Stimulated activated CD8-positive, alpha-beta memory T cell treated with anti-CD3 and anti-CD28 coated beads, Interleukin-7, amount 100 ng/mL, for 4 hours (primary cell): ENCODE data around the gene JUNB.
"Not testable (repeated sequence)": the region's sequence is repeated elsewhere in the genome, so short reads cannot be mapped to it uniquely, and the experiment has no call there.

Source experiments
- DNase-seq, 2 donors: peaks; one replicate each; pipeline ENCODE4 v3.0.0-alpha.2; 2020; ENCODE audit warnings: low read depth in 2 of 2

Gene JUNB

GRCh38 chr19:12804051-12804450 lies 12.8 kb downstream of the JUNB start:
- DNase-seq, result no peak

DNA sequence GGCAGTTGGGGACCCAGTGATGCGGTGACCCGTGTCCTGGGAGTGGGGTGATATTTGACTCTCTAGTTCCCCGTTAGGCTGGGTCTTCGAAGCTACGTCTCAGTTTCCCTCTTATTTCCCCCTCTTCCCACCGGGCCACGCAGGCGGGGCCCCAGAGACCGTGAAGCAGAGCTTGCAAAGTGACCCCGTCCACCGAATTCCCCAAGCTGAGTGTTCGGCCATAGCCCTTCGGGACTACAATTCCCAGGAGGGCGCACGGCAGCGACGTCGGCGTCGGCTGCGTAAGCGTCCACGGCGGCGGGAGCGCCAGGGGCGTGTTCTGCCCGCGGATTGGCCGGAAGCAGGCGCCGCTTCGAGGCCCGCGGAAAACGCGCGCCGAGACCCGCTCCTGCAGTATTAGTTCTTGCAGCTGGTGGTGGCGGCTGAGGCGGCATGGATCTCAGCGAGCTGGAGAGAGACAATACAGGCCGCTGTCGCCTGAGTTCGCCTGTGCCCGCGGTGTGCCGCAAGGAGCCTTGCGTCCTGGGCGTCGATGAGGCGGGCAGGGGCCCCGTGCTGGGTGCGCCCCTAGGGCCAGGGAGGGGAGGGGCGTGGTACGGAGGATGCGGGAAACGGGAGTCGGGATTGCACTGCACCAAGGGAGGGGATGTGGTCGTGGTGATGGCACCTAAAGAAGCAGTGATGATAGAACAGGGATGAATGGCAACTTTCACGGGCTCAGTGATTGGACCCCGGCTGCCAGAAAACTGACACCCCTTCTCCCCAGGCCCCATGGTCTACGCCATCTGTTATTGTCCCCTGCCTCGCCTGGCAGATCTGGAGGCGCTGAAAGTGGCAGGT lies 15.2 kb downstream of the JUNB start, which contains the start of gene RNASEH2A:
Gene RNASEH2A (plus strand): TSS at position 343 of the 840 bp plus-strand sequence. CDS start 90 bp downstream, at position 433.
- peak; percentile 64 to 83 for DNase-seq

DNA sequence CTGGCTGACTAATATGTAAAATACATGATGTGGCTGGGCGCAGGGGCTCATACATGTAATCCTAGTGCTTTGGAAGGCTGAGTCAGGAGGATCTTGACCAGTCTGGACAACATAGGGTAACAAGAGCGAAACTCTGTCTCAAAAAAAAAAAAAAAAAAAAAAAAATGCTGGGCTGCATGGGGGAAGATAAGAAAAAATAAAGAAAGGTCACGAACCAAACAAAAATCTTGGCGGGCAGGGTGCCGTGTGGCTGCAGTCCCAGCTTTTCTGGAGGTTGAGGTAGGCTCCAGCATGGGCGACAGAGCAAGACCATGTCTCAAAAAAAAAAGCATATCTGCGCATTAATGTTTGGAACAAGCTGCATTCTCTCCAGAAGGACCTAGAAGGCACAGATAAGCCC lies 23.8 kb downstream of the JUNB start:
- no peak for DNase-seq

- not testable (repeated sequence) for DNase-seq
Observed at GRCh38 chr19:12817188-12817587, 25.9 kb downstream of the JUNB start.

DNA sequence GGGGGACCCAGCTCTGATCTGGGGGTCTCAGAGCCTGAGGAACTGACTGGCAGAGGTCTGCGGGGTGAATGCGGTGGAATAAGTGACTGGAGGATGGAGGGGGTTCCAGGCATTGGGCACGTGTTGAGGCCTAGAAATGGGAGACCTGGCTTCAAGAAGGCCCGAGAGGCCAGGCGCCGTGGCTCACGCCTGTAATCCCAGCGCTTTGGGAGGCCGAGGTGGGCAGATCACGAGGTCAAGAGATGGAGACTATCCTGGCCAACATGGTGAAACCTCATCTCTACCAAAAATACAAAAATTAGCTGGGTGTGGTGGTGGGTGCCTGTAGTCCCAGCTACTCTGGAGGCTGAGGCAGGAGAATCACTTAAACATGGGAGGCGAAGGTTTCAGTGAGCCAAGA lies 26.5 kb downstream of the JUNB start:
- DNase-seq, result not testable (repeated sequence)

GRCh38 chr19:12821761-12822160 lies 30.5 kb downstream of the JUNB start:
- DNase-seq, result no peak

DNA sequence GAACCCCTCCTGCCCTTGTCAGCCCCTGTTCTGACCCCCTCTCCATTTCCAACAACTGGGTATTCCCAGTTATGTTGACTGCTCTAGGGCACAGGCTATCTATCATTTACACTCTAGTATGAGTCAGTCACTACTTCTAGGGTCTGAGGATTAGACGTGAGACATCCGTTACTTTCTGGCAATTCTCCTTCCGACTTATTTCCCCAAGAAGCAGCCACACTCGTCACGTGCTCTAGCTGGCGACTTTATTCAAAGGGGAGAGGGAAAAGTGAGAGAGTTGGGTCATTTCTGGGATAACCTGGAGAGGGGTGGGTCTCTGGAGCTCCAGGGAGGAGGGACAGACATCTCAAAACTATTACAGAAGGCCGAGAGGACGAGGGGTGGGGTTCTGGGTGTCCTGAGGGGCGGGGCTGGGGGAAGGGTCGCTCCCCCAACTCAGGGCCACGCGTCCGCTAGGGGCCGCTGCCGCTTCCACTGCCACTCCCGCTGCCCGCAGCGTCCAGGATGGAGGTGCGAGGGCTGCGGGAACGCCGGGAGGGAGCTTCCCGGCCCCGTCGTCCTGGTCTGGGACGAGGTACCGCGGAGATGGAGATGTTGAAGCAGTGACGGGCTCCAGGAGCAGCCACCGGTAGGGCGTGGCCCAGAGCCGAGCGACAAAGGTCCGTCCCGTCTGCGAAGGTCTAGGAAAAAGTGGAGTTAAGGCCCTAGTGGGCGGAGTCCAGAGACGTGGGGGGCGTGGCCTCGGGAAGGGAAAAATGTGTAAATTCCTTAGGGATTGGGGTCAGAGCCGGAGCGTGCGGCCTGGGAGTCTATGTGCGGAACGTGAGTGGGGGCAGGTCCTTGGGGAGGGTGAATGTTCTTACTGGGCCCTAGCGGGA lies 34.2 kb downstream of the JUNB start:
- no peak for DNase-seq

GRCh38 chr19:12828494-12828893 lies 37.2 kb downstream of the JUNB start:
- DNase-seq, result no peak

DNA sequence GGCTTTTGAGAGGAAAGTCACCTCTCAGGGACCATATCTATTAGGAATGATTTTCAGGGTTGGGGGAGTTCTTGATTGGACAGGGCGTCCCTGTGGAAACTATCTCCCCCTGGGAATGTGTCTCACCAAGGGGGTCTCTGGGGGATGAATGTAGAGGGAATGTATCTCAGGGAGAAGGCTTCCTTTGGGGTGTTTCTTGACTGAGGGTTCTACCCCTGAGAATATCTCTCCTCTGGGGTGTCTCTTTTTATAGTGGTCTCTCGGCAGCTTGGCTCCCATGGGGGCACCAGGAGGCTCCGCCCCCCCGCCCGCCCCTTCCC lies 42.1 kb downstream of the JUNB start:
- DNase-seq, result no peak

DNA sequence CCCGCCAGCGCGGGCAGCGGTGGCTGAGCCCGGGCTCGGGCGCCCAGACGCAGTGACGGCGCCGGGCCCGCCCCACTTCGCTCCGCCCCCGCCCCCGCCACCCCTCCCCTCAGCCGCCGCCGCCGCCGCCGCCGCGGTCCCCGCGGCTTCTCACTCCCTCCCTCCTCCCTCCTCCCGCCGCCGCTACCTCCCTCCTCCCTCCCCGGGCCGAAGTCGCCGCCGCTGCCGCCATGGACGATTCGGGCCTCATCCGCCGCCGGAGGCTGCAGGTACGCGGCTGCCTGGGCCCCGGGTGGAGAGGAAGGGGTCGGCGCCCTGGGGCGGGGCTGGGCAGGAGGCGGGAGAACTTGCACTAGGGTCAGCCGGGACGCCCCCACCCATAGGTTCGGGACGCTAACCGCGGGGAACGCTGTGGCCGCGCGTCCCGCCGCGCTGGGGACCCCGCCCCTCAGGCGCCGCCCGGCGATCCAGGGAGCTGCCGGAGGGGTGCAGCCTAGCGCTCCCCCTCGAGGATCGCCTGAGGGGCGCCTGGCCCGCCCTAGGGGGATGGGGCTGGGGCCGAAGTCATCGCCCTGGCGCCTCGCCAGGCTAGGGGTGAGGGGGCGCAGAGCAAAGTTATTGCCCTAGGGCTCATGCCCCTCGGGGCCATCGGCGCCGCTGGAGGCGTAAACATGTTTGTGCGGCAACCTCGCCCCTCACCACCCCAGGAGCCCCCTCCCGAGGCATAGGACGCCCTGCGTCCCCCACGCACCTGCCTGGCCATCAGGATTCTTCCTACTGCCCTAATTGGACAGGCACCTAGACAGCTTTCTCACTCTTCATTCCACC lies 42.7 kb downstream of the JUNB start:
- peak in 1 of 2 donors; percentile 43 for DNase-seq

GRCh38 chr19:12834566-12834943 lies 43.3 kb downstream of the JUNB start, which contains the start of gene RTBDN:
Gene RTBDN, minus strand, starts transcription at chr19:12834579. Its CDS starts 4,600 bp downstream, at chr19:12829979.
- DNase-seq, result no peak

- DNase-seq, result no peak
Observed at GRCh38 chr19:12834976-12835757, 43.9 kb downstream of the JUNB start.

- no peak for DNase-seq
Observed at GRCh38 chr19:12836529-12836863, 45.2 kb downstream of the JUNB start.

DNA sequence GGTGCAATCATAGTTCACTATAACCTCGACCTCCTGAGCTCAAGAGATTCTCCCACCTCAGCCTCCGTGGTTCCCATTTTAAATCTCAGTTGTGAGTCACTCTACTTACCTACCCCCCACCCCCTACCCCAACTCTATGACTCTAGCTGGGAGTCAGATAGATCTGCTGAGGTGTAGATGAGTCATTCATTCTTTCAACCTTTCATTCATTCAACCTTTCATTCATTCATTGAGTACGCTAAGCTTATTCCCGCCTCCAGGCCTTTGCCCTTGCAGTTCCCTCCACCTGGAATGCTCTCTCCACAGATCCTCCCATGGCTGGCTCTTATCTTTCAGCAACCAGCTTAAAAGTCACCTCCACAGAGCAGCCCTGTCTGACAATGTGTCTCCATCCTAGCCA lies 45.9 kb downstream of the JUNB start:
- DNase-seq, result no peak

GRCh38 chr19:12838182-12838885 lies 47.0 kb downstream of the JUNB start, which contains the start of gene MAST1:
Gene MAST1, plus strand, starts transcription at chr19:12838515. Its CDS starts 58 bp downstream, at chr19:12838573.
- DNase-seq, result peak in 1 of 2 donors; percentile 19

DNA sequence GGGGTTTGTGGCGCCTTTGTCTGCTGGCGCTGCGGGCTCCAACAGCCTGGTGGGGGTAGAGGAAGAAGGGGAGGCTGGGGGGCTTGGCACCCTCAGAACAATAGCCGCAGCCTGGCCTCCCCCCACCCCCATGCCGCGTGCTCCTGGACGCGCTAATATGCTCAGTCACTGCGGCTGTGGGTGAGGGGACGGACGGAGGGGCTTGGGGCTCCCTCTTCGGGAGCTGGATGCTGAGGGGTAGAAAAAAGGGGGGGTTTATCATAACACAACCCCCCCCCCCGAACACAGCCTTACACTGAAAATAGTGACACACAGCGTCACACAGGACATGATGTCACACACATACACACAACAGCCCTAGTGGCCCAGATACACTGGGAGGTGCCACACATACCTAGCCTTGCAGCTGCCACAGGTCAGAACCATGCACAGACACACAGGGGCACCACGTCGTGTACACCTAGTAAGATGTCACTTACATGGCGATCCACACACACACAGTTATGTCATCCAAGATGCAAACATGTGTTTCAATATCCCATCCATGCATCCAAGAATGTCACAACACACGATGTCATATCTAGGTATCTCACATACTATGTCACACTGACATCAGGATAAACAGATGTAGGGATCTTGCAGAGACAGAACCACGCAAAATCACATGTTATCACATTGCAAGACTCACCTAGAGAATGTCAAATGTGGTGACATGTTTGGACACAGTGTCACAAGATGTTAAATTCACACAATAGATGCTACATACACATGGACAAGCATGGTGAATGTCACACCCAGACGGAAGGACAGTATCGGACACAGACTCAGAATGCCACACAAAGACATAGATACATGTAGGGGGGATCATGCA lies 47.8 kb downstream of the JUNB start:
- no peak for DNase-seq

DNA sequence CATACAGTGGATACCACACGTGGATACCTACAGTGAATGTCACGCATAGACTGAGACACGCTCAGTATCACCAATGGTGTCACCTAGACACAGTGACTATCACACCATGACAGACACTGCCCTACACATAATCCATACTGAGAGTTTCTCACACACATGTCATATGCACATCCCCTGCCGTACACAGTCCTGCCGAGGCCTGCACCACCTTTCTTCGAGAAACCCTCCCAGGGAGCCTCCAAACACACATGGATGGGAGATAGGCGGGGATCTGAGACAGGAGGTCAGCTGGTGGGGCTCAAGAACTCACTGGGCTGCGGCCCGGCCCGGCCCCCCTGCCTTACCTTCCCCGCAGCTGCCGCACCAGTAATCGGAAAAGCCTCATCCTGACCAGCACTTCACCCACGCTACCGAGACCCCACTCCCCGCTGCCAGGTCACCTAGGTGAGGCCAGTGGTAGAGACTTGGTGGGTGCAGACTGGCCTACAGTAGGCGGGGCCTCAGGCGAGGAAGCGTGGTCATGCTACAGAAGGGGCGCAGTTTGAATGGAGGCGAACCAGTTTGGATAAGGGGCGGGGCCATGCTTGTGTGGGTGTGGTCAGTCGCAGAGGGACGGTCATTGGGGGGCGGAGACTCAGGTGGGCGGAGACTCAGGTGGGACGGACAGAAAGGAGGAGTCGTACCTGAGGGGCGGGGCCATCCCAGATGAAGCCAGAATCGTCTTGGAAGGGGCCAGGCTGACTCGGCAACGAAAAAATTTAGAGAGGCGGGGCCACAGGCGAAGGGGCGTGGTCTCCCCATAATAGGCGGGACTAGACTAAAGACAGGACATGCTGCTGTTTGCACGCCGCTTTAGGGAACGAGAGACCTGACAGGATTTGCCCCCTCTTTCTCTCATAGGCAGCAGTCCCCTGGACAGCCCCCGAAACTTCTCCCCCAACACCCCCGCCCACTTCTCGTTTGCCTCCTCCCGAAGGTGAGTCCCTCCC lies 49.1 kb downstream of the JUNB start:
- DNase-seq, result no peak

- no peak for DNase-seq
Observed at GRCh38 chr19:12841094-12841493, 49.8 kb downstream of the JUNB start.
